Measurements from ENCODE around the gene CTDP1. TPM values are rescaled to one million over a fixed set of nuclear protein-coding genes. Genes with fewer than 3 reads are reported as not detected.

CTDP1 gene
- total and polyA plus RNA-seq, 12 donors = 3.8 to 23.9 (median 15.8) TPM

DNA sequence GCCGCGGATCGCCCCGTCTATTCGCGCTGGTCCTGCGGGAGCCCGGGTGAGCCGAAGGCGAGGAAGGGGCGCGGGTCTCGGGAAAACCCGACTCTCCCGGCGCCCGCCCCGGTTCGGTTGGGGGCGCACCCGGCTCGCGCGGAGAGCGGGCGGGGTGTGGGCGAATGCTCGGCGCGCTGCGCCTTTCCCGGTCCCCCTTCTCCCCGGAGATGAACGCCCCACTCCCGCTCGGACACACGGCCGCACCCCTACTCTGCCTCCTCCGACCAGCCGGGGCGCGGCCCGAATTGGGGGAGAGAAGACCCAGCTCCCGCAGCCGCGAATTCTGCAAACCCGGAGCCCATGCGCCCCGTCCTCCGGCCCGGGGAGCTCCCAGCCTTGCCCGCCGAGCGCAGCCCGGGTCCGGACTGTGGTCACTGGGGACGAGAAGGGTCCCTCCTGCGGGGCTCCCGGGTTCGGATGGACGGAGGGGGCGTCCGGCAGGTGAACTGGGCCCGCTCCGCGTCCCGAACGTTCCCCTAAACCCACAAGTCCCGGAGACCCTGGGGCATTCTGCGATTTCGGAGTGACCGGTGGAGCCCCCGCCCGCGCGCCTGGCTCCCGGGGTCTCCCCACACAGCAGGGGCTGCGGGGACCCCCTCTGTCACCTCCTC, 118.9 kb downstream of the CTDP1 start:
- intact Hi-C loops (cut with DNase I) = no loop called here
- DNase-seq = no peak
- H3K9me3 ChIP-seq (replicated peaks in 1 of 3) = no peaks in the 10 kb centered on the region
- peak overlapping the region in 1 of 4 donors; percentile 32 for H3K4me3 ChIP-seq
- no peak overlapping the region for H3K27ac ChIP-seq
- 0 to 2% (median 1%) methylated on average over 13 to 78 of the region's 78 CpGs for WGBS, 4 donors
- no peaks in the 10 kb centered on the region for H3K36me3 ChIP-seq (replicated peaks in 1 of 2)
- H3K27me3 ChIP-seq = peaks cover 36% of the 10 kb centered on the region
- peaks cover 0 to 12% of the 10 kb centered on the region in 2 donors for H3K4me1 ChIP-seq (replicated peaks in 1 of 2)
- TF ChIP-seq, protein P1, sequence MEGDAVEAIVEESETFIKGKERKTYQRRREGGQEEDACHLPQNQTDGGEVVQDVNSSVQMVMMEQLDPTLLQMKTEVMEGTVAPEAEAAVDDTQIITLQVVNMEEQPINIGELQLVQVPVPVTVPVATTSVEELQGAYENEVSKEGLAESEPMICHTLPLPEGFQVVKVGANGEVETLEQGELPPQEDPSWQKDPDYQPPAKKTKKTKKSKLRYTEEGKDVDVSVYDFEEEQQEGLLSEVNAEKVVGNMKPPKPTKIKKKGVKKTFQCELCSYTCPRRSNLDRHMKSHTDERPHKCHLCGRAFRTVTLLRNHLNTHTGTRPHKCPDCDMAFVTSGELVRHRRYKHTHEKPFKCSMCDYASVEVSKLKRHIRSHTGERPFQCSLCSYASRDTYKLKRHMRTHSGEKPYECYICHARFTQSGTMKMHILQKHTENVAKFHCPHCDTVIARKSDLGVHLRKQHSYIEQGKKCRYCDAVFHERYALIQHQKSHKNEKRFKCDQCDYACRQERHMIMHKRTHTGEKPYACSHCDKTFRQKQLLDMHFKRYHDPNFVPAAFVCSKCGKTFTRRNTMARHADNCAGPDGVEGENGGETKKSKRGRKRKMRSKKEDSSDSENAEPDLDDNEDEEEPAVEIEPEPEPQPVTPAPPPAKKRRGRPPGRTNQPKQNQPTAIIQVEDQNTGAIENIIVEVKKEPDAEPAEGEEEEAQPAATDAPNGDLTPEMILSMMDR (IDR thresholded peaks at IDR 0.05) = no peak
- no peak for TF ChIP-seq POLR2A (IDR thresholded peaks at IDR 0.05)

DNA sequence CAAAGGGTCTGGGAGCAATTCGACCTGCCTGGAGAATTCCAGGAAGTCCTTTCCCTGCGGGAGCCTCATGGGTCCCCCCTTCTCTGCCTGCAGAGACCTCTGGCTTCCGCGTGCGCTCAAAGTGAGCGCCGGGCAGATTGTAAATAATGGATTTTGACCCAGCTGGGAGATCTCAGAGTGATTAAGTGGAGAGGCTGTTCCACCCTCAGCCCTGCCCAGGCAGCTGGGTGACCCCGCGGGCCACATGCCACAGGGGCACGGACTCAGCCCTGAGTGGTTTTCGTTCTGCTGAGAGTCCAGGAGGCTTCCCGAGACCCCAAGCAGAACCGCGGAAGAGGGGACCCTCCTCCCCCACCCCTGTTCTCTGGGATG, 119.4 kb downstream of the CTDP1 start:
- Histone ChIP-seq H3K4me1 (replicated peaks in 1 of 2) (peaks cover 0 to 12% of the 10 kb centered on the region in 2 donors), H3K9me3 (replicated peaks in 1 of 3) (no peaks in the 10 kb centered on the region), H3K4me3 (no peak overlapping the region), H3K27me3 (peaks cover 36% of the 10 kb centered on the region), H3K36me3 (replicated peaks in 1 of 2) (no peaks in the 10 kb centered on the region), H3K27ac (no peak overlapping the region)
- TF ChIP-seq, protein P1 (IDR thresholded peaks at IDR 0.05) = no peak
- TF ChIP-seq POLR2A (IDR thresholded peaks at IDR 0.05) = no peak
- WGBS, 4 donors = 0 to 3% (median 3%) methylated on average over 2 to 14 of the region's 14 CpGs
- DNase-seq = no peak
- intact Hi-C loops (cut with DNase I) = no loop called here

DNA sequence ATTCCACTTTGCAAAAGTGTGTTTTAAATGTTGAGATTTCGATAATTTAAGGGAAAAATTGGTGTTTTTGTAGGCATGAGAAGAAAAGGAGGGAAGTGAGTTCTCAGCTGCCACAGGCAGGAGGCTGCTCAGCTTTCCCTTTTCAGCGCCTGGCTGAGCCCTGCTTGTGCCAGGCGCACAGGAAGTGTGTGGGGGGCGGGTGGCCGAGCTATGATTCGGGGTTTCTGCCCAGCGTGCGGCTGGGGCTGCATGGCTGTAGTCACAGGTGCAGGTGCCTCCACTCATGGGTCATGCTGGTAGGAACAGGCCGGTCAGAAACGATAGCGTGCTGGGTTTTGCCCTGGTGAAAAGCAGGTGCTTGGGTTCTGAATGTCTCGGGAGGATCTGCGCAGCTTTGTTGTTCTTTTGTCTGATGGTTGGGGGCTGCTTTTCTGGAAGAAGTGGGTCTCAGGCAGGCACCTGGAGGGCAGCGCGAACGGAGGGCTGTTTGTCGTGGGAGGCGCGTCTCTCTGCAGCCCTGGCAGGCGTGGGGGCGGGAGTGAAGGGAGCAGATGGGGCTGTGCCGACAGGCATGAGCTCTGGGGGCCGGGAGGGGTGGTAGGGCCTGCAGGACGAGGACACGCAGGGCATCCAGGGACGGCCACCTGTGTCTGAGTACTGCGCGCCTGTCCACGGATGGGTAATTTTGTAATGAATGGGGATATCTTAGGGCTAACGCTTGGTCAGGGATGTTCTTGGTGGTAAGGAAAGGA, 120.2 kb downstream of the CTDP1 start:
- Histone ChIP-seq H3K4me3 (no peak overlapping the region), H3K9me3 (replicated peaks in 1 of 3) (no peaks in the 10 kb centered on the region), H3K36me3 (replicated peaks in 1 of 2) (no peaks in the 10 kb centered on the region), H3K27me3 (peaks cover 36% of the 10 kb centered on the region), H3K27ac (no peak overlapping the region), H3K4me1 (replicated peaks in 1 of 2) (peaks cover 0 to 12% of the 10 kb centered on the region in 2 donors)
- no peak for DNase-seq
- WGBS, 4 donors = 60 to 74% (median 62%) methylated on average over 23 to 30 of the region's 30 CpGs
- TF ChIP-seq POLR2A (IDR thresholded peaks at IDR 0.05) = no peak
- TF ChIP-seq, protein P1 (IDR thresholded peaks at IDR 0.05) = no peak
- intact Hi-C loops (cut with DNase I) = no loop called here

DNA sequence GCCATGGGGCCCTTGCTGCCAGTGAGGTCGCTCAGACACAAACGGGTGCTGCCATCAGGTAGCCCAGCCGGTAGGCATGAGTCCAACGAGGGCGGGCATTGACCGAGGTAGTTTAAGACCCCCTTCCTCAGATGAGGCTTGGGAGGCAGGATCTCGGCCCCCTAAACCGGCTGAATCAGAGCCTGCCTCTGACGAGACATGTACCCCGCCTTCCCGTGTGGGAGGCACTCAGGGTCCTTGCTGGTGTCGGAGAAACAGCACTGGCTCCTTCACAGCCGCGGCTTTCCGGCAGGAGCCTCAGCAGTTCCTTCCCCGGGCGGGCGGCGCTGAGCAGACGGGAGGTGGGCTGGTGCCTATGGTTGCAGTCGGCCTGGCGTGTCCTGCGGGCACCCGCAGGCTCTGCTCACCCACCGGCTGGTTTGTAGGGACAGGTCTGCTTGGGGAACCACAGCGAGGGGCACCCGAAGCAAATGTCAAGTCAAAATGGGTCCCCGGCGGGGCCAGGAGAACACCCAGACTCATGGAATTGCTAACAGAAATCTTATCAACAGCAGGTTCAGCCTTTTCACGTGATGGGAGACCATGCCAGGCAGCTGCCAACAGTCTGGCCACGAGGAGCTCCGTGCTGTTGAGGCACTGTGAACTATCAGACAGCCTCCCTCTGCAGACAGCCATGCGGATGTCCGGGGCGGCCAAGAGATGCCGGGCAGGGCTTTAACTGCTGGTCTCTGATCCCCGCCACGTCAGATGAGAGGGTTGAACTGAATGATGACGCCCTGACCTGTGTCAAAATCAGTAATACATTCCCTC, 121.0 kb downstream of the CTDP1 start:
- H3K9me3 ChIP-seq (replicated peaks in 1 of 3) = no peaks in the 10 kb centered on the region
- H3K4me3 ChIP-seq = no peak overlapping the region
- DNase-seq = no peak
- H3K27me3 ChIP-seq = peaks cover 36% of the 10 kb centered on the region
- no peaks in the 10 kb centered on the region for H3K36me3 ChIP-seq (replicated peaks in 1 of 2)
- peaks cover 0 to 12% of the 10 kb centered on the region in 2 donors for H3K4me1 ChIP-seq (replicated peaks in 1 of 2)
- intact Hi-C loops (cut with DNase I) = no loop called here
- WGBS, 4 donors = 79 to 89% (median 86%) methylated on average over 23 to 39 of the region's 39 CpGs
- H3K27ac ChIP-seq = no peak overlapping the region
- TF ChIP-seq, protein P1 (IDR thresholded peaks at IDR 0.05) = no peak
- no peak for TF ChIP-seq POLR2A (IDR thresholded peaks at IDR 0.05)

Measured in adrenal gland (tissue), 12 donors.